Measurements from ENCODE around the gene SLC16A3.
A peak's percentile ranks its signal among the peaks of the same experiment; 100 is the strongest.

DNA sequence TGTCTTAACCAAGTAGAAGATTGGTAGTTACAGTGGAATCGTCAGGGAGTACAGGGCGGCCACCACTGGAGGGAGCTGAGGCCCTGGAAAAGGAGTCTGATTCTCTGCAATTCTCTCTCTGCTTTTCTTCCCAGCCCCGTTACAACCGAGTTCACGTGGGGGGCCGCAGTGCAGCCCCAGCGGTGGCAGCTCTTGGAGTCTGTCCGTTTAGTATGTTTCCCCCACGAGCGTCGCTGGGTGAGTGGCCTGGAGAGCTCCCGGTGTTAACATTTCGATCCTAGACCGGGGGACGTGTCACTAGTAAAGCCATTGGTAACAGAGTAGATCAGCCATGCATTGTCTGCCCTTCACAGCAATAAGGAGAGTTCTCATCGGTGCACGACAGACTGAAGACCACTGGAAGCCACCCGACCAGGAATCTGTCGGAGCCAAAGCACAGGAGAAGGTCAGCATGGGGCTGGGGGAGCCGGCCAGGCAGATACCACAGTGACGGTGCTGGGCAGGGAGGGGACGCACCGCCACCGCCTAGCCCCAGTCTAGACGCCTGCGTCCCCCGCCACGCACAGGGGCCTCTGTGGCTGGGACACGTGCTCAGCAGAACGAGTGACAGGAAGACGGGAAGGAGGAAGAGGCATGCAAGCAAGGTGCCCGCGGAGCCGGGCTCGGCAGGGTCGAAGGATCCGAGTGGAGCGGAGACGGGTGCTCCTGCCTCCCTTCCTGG, 15.7 kb downstream of the SLC16A3 start:
- TF ChIP-seq, protein P1, sequence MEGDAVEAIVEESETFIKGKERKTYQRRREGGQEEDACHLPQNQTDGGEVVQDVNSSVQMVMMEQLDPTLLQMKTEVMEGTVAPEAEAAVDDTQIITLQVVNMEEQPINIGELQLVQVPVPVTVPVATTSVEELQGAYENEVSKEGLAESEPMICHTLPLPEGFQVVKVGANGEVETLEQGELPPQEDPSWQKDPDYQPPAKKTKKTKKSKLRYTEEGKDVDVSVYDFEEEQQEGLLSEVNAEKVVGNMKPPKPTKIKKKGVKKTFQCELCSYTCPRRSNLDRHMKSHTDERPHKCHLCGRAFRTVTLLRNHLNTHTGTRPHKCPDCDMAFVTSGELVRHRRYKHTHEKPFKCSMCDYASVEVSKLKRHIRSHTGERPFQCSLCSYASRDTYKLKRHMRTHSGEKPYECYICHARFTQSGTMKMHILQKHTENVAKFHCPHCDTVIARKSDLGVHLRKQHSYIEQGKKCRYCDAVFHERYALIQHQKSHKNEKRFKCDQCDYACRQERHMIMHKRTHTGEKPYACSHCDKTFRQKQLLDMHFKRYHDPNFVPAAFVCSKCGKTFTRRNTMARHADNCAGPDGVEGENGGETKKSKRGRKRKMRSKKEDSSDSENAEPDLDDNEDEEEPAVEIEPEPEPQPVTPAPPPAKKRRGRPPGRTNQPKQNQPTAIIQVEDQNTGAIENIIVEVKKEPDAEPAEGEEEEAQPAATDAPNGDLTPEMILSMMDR (IDR thresholded peaks at IDR 0.05) = peak; percentile 77
- TF ChIP-seq RFX5 (IDR thresholded peaks at IDR 0.05; ENCODE audit: low read length) = no peak
- TF ChIP-seq FOXM1 (IDR thresholded peaks at IDR 0.05; ENCODE audit: low read depth) = no peak
- TF ChIP-seq, protein P2, sequence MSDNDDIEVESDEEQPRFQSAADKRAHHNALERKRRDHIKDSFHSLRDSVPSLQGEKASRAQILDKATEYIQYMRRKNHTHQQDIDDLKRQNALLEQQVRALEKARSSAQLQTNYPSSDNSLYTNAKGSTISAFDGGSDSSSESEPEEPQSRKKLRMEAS (IDR thresholded peaks at IDR 0.05; ENCODE audit: low read depth) = no peak
- no peak for TF ChIP-seq EP300 (IDR thresholded peaks at IDR 0.05; ENCODE audit: borderline replicate concordance in 1 of 2, low read depth in 1 of 2, low read length in 1 of 2)

Data from SK-N-SH (cell line).